Fibroblast of skin of right biceps (primary cell): ENCODE results near the gene MEX3C.

Experiments
- DNase-seq: peaks from one replicate; pipeline ENCODE4 v3.0.0-alpha.2; 2013

Gene MEX3C

GRCh38 chr18:51197661-51198424, at the start of gene MEX3C:
Gene MEX3C (minus strand): TSS chr18:51197681. CDS start chr18:51197320, 361 bp downstream.
- DNase-seq = peak; percentile 99

GRCh38 chr18:51241226-51241625, 43.7 kb upstream of the MEX3C start:
- DNase-seq = no peak

- peak; percentile 43 for DNase-seq
Observed at GRCh38 chr18:51236225-51236624, 38.7 kb upstream of the MEX3C start.

GRCh38 chr18:51235009-51235789, 37.7 kb upstream of the MEX3C start:
- peak; percentile 44 for DNase-seq

- no peak for DNase-seq
Observed at GRCh38 chr18:51234117-51235008, 36.9 kb upstream of the MEX3C start.

- DNase-seq = no peak
Observed at GRCh38 chr18:51229328-51229727, 31.8 kb upstream of the MEX3C start.

- no peak for DNase-seq
Observed at GRCh38 chr18:51227660-51228059, 30.2 kb upstream of the MEX3C start.

- DNase-seq = no peak
Observed at GRCh38 chr18:51226587-51227350, 29.3 kb upstream of the MEX3C start.

GRCh38 chr18:51226068-51226467, 28.6 kb upstream of the MEX3C start:
- DNase-seq = no peak

GRCh38 chr18:51212606-51213005, 15.1 kb upstream of the MEX3C start:
- no peak for DNase-seq

- DNase-seq = peak; percentile 17
Observed at GRCh38 chr18:51211552-51211951, 14.1 kb upstream of the MEX3C start.

- peak; percentile 66 for DNase-seq
Observed at GRCh38 chr18:51196811-51197660, 445 bp downstream of the MEX3C start.

- DNase-seq = peak; percentile 10
Observed at GRCh38 chr18:51196118-51196810, 1.2 kb downstream of the MEX3C start.

- peak; percentile 64 for DNase-seq
Observed at GRCh38 chr18:51195451-51196117, 1.9 kb downstream of the MEX3C start.

- no peak for DNase-seq
Observed at GRCh38 chr18:51195086-51195450, 2.4 kb downstream of the MEX3C start.

- no peak for DNase-seq
Observed at GRCh38 chr18:51194604-51195003, 2.9 kb downstream of the MEX3C start.

- peak; percentile 45 for DNase-seq
Observed at GRCh38 chr18:51193621-51194287, 3.7 kb downstream of the MEX3C start.

- no peak for DNase-seq
Observed at GRCh38 chr18:51192696-51193095, 4.8 kb downstream of the MEX3C start.

GRCh38 chr18:51192026-51192425, 5.5 kb downstream of the MEX3C start:
- DNase-seq = no peak
